Right kidney (tissue), 1 donor: ENCODE measurements around the gene PRKN.

Source experiments
- DNase-seq: peaks from one replicate; pipeline ENCODE4 v3.0.0-alpha.2; 2016

The PRKN gene

GRCh38 chr6:161584621-161585340, 1142.8 kb downstream of the PRKN start:
- DNase-seq, result no peak

- DNase-seq, result no peak
Measured at GRCh38 chr6:161584051-161584450, 1143.5 kb downstream of the PRKN start.

DNA sequence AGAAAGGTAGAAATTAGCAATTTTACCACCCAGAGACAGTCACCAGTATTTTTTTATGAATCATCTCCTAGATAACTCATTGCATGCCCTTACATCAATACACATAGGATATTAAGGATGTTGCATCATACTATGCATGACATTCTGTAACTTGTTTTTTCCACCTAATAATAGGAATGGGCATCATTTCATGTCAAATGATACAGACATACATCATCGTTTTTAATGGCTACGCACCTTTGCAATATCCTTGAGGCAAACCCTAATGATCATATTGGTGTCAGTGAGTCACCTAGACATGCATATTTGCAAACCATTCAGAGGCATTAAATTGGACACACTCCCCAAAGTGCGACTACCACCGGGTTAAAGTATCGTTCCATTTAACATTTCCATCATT, 1144.0 kb downstream of the PRKN start:
- DNase-seq, result no peak

- no peak for DNase-seq
Measured at GRCh38 chr6:161578478-161578877, 1149.1 kb downstream of the PRKN start.

GRCh38 chr6:161575523-161576254, 1151.9 kb downstream of the PRKN start:
- DNase-seq, result no peak

GRCh38 chr6:161568885-161569456, 1158.6 kb downstream of the PRKN start:
- no peak for DNase-seq

- DNase-seq, result no peak
Measured at GRCh38 chr6:161564952-161565351, 1162.6 kb downstream of the PRKN start.

DNA sequence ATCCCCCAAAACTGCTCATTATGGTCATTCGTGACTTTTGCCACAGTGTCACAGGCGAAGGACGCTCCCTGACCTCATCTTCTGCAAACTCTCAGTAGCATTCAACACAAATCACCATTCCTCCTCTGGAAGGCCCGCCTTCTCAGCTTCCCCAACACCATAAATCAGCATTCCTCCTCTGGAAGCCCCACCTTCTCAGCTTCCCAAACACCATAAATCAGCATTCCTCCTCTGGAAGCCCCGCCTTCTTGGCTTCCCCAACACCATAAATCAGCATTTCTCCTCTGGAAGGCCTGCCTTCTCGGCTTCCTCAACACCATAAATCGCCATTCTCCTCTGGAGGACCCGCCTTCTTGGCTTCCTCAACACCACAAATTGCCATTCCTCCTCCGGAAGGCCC, 1165.7 kb downstream of the PRKN start:
- DNase-seq, result no peak

- no peak for DNase-seq
Measured at GRCh38 chr6:161557333-161558107, 1170.0 kb downstream of the PRKN start.

GRCh38 chr6:161554883-161555282, 1172.7 kb downstream of the PRKN start:
- no peak for DNase-seq

GRCh38 chr6:161549977-161550655, 1177.5 kb downstream of the PRKN start:
- no peak for DNase-seq

GRCh38 chr6:161548713-161549296, 1178.8 kb downstream of the PRKN start:
- DNase-seq, result no peak

DNA sequence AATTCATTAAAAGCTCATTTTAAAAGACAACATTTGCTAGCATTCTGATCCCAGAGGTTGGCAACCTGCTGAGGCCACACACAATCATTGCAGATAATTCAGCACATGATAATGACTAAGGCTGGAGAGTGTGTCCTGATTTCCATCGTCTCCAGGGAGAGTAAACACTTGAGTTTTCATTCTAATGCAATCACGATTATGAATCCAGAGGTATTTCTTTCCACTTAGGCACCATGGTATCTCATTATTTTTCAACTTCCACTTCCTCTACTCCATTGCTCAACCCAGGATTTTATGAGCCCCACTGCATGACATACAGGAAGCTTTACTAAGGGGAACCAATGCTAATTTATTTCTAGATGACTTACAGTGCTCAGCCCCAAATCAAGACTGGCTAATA, 1179.9 kb downstream of the PRKN start:
- DNase-seq, result no peak

DNA sequence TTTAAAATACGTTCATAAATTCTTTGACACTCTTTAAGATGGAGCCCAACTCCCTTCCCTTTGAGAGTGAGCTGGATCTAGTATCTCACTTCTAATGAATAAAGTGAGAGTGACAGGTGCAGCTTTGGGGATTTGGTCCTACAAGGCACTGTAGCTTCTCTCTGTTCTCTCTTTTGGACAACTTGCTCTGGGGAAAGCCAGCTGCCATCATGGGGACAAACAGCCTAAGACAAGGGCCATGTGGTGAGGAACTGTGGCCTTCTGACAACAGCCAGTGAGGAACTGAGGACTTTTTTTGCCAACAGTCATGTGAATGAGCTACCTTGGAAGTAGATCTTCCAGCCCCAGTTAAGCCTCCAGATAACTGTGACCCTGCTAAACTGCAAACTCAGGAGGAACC, 1180.9 kb downstream of the PRKN start:
- no peak for DNase-seq

DNA sequence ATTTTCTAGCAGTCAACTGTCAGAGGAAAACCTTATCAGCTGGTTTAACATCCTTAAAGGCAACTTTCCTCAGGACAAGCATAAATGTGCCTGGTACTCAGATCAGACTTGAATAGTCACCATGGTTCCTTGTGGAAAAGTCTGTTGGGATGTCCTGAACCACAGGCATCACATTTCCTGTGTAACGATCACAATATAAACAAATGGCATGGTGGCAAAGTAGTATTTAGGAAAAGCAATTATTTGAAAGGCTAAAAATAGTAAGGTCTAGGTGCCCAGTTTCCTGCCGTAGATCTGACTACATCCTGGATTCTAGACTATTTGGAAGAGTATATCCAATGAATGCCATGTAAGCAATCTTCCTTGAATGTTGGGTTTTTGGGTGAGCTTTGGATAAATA, 1181.8 kb downstream of the PRKN start:
- DNase-seq, result no peak

DNA sequence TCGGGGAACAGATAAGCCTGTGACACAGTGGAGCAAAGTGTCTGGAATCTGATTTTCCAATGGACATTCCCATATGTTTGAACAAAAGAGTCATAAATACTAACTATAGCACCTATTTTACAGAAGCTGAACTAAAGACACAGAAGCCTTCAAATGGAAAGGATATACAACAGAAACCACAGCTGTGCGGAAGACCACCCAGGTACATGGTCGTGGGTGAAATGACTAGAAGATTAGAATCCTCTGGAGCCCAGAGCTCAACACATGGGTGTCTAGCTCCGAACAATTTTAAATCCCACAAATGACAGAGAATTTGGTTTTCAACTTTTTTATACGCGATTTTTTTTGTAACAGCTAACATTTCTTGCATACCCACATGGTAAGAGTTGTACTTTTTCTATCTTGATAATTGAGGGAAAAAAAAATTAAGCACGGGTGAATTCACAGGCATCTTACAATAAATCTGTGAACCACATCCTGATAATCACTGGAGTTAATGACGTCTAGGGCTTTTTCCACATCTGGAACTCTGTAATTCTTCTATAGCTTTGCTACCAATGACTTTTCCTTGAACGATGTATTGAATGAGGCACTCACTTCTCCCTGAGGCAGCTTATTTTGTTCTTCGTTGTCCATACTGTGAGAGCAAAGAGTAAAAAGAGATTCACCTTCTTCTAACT, 1182.6 kb downstream of the PRKN start:
- DNase-seq, result no peak

- no peak for DNase-seq
Measured at GRCh38 chr6:161543684-161544309, 1183.8 kb downstream of the PRKN start.

DNA sequence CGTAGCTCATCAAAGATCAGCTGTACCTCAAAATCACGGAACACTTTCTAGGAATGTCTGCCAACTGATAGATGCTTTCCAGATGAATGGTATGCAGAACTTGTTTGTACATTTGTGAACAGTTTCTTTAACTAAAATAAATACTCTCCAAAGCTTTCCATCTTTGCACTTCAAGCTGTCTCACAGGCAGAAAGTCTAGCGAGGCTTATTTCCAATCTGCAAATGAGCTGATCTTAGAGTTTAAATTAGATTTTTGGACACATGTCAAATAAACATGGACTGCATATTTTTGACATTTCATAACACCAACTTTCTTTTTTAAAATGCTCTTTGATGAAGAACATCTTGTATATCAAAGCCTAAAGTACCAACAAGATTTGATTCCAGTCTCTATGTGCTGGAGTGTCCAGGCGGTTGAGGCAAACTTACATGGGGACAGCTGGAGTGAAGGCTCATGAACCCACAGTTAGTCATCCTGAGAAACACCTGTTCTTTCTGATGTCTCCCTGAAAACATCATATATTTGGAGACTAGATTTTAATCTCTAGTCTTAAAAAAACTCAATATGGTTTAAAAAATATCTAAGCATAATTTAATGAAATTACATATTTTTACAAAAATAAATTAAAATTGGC, 1185.1 kb downstream of the PRKN start:
- DNase-seq, result no peak

DNA sequence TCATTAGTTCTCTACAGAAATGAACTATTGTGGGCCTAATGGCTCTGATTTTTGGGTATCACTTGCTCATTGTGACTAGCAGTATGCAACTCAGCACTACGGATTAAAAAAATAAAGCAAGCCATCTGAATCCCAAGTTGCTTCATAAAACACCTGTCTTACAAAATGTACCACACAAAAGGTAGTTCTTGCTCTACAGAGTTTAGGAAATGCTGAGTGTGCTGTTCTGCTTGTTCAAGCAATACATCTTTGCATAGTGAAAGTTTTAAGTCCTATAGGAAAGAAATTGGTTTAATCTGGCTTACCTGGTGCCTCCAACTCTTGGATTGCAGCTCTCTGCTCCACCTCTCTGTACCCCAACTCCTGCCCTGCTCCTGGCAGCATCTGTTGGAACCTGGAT, 1187.0 kb downstream of the PRKN start:
- no peak for DNase-seq

DNA sequence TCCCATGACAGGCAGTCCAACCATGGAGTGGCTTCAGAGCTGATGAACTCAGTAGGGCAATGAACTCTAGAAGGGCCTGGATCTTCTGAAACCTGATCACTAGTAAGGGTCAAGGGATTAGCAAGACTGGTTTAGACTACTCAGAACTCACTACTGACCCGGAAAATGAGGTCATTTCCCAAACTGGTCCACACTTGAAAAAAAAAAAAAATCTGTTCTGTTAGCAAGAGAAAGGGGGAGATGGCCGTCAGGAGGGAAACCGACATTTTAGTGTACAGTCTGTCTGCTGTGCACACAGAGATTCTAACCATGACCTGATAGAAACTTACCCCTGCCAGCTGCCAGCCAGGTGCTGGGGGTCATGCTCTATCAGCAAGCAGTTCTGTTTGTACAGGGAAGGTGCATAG, 1191.3 kb downstream of the PRKN start:
- no peak for DNase-seq
